ENCODE data around the gene CD84. TPM values are rescaled to one million over a fixed set of nuclear protein-coding genes. Genes with fewer than 3 reads are reported as not detected.
A peak's percentile ranks its signal among the peaks of the same experiment; 100 is the strongest.

Gene CD84
- total RNA-seq, 4 donors from 2014 or later: 2.7 to 24.8 (median 5.2) TPM

- TF ChIP-seq CTCF (IDR thresholded peaks at IDR 0.05): no peak
- no peak for TF ChIP-seq POLR2A (IDR thresholded peaks at IDR 0.05)
- Histone ChIP-seq H3K9me3 (no peaks in the 10 kb centered on the region), H3K36me3 (no peaks in the 10 kb centered on the region), H3K4me1 (peaks cover 0 to 10% (median 0%) of the 10 kb centered on the region in 4 donors), H3K27me3 (no peaks in the 10 kb centered on the region), H3K27ac (peak overlapping the region in 2 of 4 donors; percentile 11 to 25), H3K4me3 (no peak overlapping the region)
- DNase-seq: no peak
Measured at GRCh38 chr1:160621633-160622413, 42.5 kb upstream of the CD84 start.

GRCh38 chr1:160620942-160621632, 41.8 kb upstream of the CD84 start:
- H3K36me3 ChIP-seq: no peaks in the 10 kb centered on the region
- H3K27ac ChIP-seq: peak overlapping the region in 1 of 4 donors; percentile 25
- no peak for DNase-seq
- H3K4me1 ChIP-seq: peaks cover 0 to 10% (median 0%) of the 10 kb centered on the region in 4 donors
- no peaks in the 10 kb centered on the region for H3K9me3 ChIP-seq
- TF ChIP-seq CTCF (IDR thresholded peaks at IDR 0.05): no peak
- TF ChIP-seq POLR2A (IDR thresholded peaks at IDR 0.05): no peak
- H3K27me3 ChIP-seq: no peaks in the 10 kb centered on the region
- no peak overlapping the region for H3K4me3 ChIP-seq

GRCh38 chr1:160619742-160620277, 40.5 kb upstream of the CD84 start:
- H3K4me1 ChIP-seq: peaks cover 0 to 9% (median 0%) of the 10 kb centered on the region in 4 donors
- no peak overlapping the region for H3K4me3 ChIP-seq
- H3K27ac ChIP-seq: no peak overlapping the region
- no peaks in the 10 kb centered on the region for H3K27me3 ChIP-seq
- no peaks in the 10 kb centered on the region for H3K36me3 ChIP-seq
- DNase-seq: no peak
- H3K9me3 ChIP-seq: no peaks in the 10 kb centered on the region
- TF ChIP-seq POLR2A (IDR thresholded peaks at IDR 0.05): no peak
- TF ChIP-seq CTCF (IDR thresholded peaks at IDR 0.05): no peak

GRCh38 chr1:160618763-160619274, 39.5 kb upstream of the CD84 start:
- H3K9me3 ChIP-seq: no peaks in the 10 kb centered on the region
- H3K4me1 ChIP-seq: peaks cover 0 to under 1% (median 0%) of the 10 kb centered on the region in 4 donors
- no peak overlapping the region for H3K4me3 ChIP-seq
- DNase-seq: no peak
- H3K27me3 ChIP-seq: no peaks in the 10 kb centered on the region
- TF ChIP-seq POLR2A (IDR thresholded peaks at IDR 0.05): no peak
- TF ChIP-seq CTCF (IDR thresholded peaks at IDR 0.05): peak; percentile 18 to 56 (median 47)
- H3K27ac ChIP-seq: no peak overlapping the region
- H3K36me3 ChIP-seq: no peaks in the 10 kb centered on the region

- Histone ChIP-seq H3K4me1 (no peaks in the 10 kb centered on the region), H3K4me3 (no peak overlapping the region), H3K9me3 (no peaks in the 10 kb centered on the region), H3K27ac (no peak overlapping the region), H3K27me3 (no peaks in the 10 kb centered on the region), H3K36me3 (no peaks in the 10 kb centered on the region)
- no peak for TF ChIP-seq CTCF (IDR thresholded peaks at IDR 0.05)
- TF ChIP-seq POLR2A (IDR thresholded peaks at IDR 0.05): no peak
- no peak for DNase-seq
Measured at GRCh38 chr1:160618327-160618726, 39.0 kb upstream of the CD84 start.

Measured in Peyer's patch (tissue), 4 donors.